NCI-H1048 (cell line): Measurements from ENCODE around the gene ITGB3BP.
"Not testable (repeated sequence)": the region's sequence is repeated elsewhere in the genome, so short reads cannot be mapped to it uniquely, and the experiment has no call there.

Experiments
- DNase-seq: peaks from one replicate; lab custom pipeline; 2025; lab: John Stamatoyannopoulos, UW

Gene ITGB3BP

GRCh38 chr1:63522891-63523728, at the start of gene ITGB3BP, which contains the start of gene EFCAB7:
Gene ITGB3BP, minus strand, starts transcription at chr1:63523225. Its CDS starts 92 bp downstream, at chr1:63523133.
Gene EFCAB7, plus strand, starts transcription at chr1:63523525. Its CDS starts 2,048 bp downstream, at chr1:63525573.
- DNase-seq: peak; percentile 83

GRCh38 chr1:63572686-63573085, 49.7 kb upstream of the ITGB3BP start:
- not testable (repeated sequence) for DNase-seq

GRCh38 chr1:63569640-63570316, 46.8 kb upstream of the ITGB3BP start:
- no peak for DNase-seq

- DNase-seq: no peak
These were observed 46.0 kb upstream of the ITGB3BP start for GRCh38 chr1:63569068-63569467.

- DNase-seq: no peak
These were observed 40.7 kb upstream of the ITGB3BP start for GRCh38 chr1:63563745-63564144.

GRCh38 chr1:63559357-63559756, 36.3 kb upstream of the ITGB3BP start:
- no peak for DNase-seq

GRCh38 chr1:63557365-63557987, 34.5 kb upstream of the ITGB3BP start:
- no peak for DNase-seq

- DNase-seq: no peak
These were observed 32.5 kb upstream of the ITGB3BP start for GRCh38 chr1:63555480-63555879.

- DNase-seq: no peak
These were observed 25.9 kb upstream of the ITGB3BP start for GRCh38 chr1:63548877-63549276.

- no peak for DNase-seq
These were observed 25.3 kb upstream of the ITGB3BP start for GRCh38 chr1:63548303-63548702.

GRCh38 chr1:63547621-63548294, 24.7 kb upstream of the ITGB3BP start:
- no peak for DNase-seq

GRCh38 chr1:63545780-63546179, 22.8 kb upstream of the ITGB3BP start:
- no peak for DNase-seq

- no peak for DNase-seq
These were observed 14.9 kb upstream of the ITGB3BP start for GRCh38 chr1:63537940-63538339.

GRCh38 chr1:63537006-63537405, 14.0 kb upstream of the ITGB3BP start:
- DNase-seq: no peak

- DNase-seq: no peak
These were observed 11.4 kb upstream of the ITGB3BP start for GRCh38 chr1:63534406-63534805.

- DNase-seq: no peak
These were observed 10.9 kb upstream of the ITGB3BP start for GRCh38 chr1:63533931-63534330.

- no peak for DNase-seq
These were observed 9.7 kb upstream of the ITGB3BP start for GRCh38 chr1:63532727-63533126.

GRCh38 chr1:63524201-63524600, 1.2 kb upstream of the ITGB3BP start:
- DNase-seq: no peak

- DNase-seq: no peak
These were observed 713 bp upstream of the ITGB3BP start for GRCh38 chr1:63523738-63524137.

GRCh38 chr1:63516629-63517028, 6.4 kb downstream of the ITGB3BP start:
- no peak for DNase-seq

- DNase-seq: no peak
These were observed 10.4 kb downstream of the ITGB3BP start for GRCh38 chr1:63512584-63512983.

- no peak for DNase-seq
These were observed 13.3 kb downstream of the ITGB3BP start for GRCh38 chr1:63509718-63510117.
